Esophagus squamous epithelium (tissue), 5 donors: ENCODE measurements around the gene MORN1. TPM values are rescaled to one million over a fixed set of nuclear protein-coding genes. Genes with fewer than 3 reads are reported as not detected.
A peak's percentile ranks its signal among the peaks of the same experiment; 100 is the strongest.

ENCODE experiments used
- DNase-seq: peaks from one replicate; lab custom pipeline; 2025; lab: John Stamatoyannopoulos, UW
- H3K27ac ChIP-seq, 4 donors: fragments of 200-600 bp; sonication (generic); one replicate each; pipeline ENCODE4 v1.5.1; 2016 to 2019; ENCODE audit warnings: mild to moderate bottlenecking in 1 of 4
- H3K27me3 ChIP-seq, 4 donors: fragments of 200-600 bp; sonication (generic); 1 replicate in 3 of 4; 2 replicates in 1 of 4; pipeline versions ENCODE4 v1.5.1 to v1.6.0; 2017 to 2021; ENCODE audit warnings: antibody characterized with exemption in 1 of 4
- H3K36me3 ChIP-seq, 3 donors: fragments of 200-600 bp; sonication (generic); one replicate each; pipeline ENCODE4 v1.5.1; 2016 to 2019
- H3K4me1 ChIP-seq, 3 donors: fragments of 200-600 bp; sonication (generic); one replicate each; pipeline ENCODE4 v1.5.1; 2017 to 2019
- H3K4me3 ChIP-seq, 4 donors: fragments of 200-600 bp; sonication (generic); 1 replicate in 3 of 4; 2 replicates in 1 of 4; pipeline ENCODE4 v1.5.1; 2016 to 2019; ENCODE audit warnings: mild to moderate bottlenecking in 2 of 4, moderate library complexity in 1 of 4
- H3K9me3 ChIP-seq, 3 donors: fragments of 200-600 bp; sonication (generic); one replicate each; pipeline ENCODE4 v1.5.1; 2016 to 2019
- CTCF ChIP-seq, 6 experiments: fragments of 450-650 bp in 4 of 6; fragments of 200-600 bp in 2 of 6; sonication (generic) in 2 of 6; IDR thresholded peaks; one replicate each; pipeline ENCODE4 v1.5.1; 2016 to 2019; ENCODE audit warnings: antibody characterized with exemption in 6 of 6, mild to moderate bottlenecking in 4 of 6, moderate library complexity in 4 of 6
- POLR2A ChIP-seq, 4 donors: fragments of 450-650 bp; IDR thresholded peaks; one replicate each; pipeline ENCODE4 v1.6.1; 2017; ENCODE audit warnings: antibody characterized with exemption in 4 of 4, mild to moderate bottlenecking in 4 of 4, moderate library complexity in 3 of 4
- WGBS, 2 donors: methylation state at CpG; one replicate each; pipeline ENCODE4 v1.1.5; 2018; 5-methylcytosine and 5-hydroxymethylcytosine counted together
- intact Hi-C: fragments of 100-400 bp; cut with DNase I; formaldehyde crosslinking; loops from one replicate; pipeline ENCODE4 v1.15.0; 2022
- total RNA-seq, 4 donors: library from RNA; depleted of rRNA; stranded (reverse); fragments of >200 nt; gene quantifications; one replicate each; pipeline ENCODE4 v1.1.0, GENCODE V29; 2016
- donor health status: DM: yes; HTN: yes; CAD: no.

The MORN1 gene
- total RNA-seq, 4 donors from 2014 or later = 6.7 to 10.8 (median 7.0) TPM

- H3K36me3 ChIP-seq = no peaks in the 10 kb centered on the region
- 77 to 91% methylated on average over 8 to 9 of the region's 10 CpGs for WGBS, 2 donors
- no peaks in the 10 kb centered on the region for H3K27me3 ChIP-seq
- no peaks in the 10 kb centered on the region for H3K9me3 ChIP-seq
- H3K27ac ChIP-seq = no peak overlapping the region
- no peak for DNase-seq
- H3K4me1 ChIP-seq = peaks cover 41 to 85% (median 48%) of the 10 kb centered on the region in 3 donors
- intact Hi-C loops = no loop called here
- TF ChIP-seq CTCF (IDR thresholded peaks at IDR 0.05) = no peak
- no peak for TF ChIP-seq POLR2A (IDR thresholded peaks at IDR 0.05)
- no peak overlapping the region for H3K4me3 ChIP-seq
Observed at GRCh38 chr1:2288311-2288710, 103.0 kb downstream of the MORN1 start.

- Histone ChIP-seq H3K4me1 (peaks cover 37 to 85% (median 43%) of the 10 kb centered on the region in 3 donors), H3K36me3 (no peaks in the 10 kb centered on the region), H3K4me3 (no peak overlapping the region), H3K27me3 (no peaks in the 10 kb centered on the region), H3K27ac (no peak overlapping the region), H3K9me3 (no peaks in the 10 kb centered on the region)
- intact Hi-C loops = no loop called here
- 82 to 86% methylated on average over 8 to 10 of the region's 14 CpGs for WGBS, 2 donors
- no peak for DNase-seq
- TF ChIP-seq CTCF (IDR thresholded peaks at IDR 0.05) = no peak
- no peak for TF ChIP-seq POLR2A (IDR thresholded peaks at IDR 0.05)
Observed at GRCh38 chr1:2287649-2288048, 103.7 kb downstream of the MORN1 start.

- H3K9me3 ChIP-seq = no peaks in the 10 kb centered on the region
- no peaks in the 10 kb centered on the region for H3K27me3 ChIP-seq
- DNase-seq = no peak
- H3K36me3 ChIP-seq = no peaks in the 10 kb centered on the region
- H3K27ac ChIP-seq = no peak overlapping the region
- WGBS, 2 donors = 82 to 100% methylated on average over 4 to 14 of the region's 15 CpGs
- intact Hi-C loops = no loop called here
- H3K4me3 ChIP-seq = no peak overlapping the region
- TF ChIP-seq CTCF (IDR thresholded peaks at IDR 0.05) (no peak), POLR2A (IDR thresholded peaks at IDR 0.05) (no peak)
- peaks cover 30 to 81% (median 36%) of the 10 kb centered on the region in 3 donors for H3K4me1 ChIP-seq
Observed at GRCh38 chr1:2286923-2287322, 104.4 kb downstream of the MORN1 start.

GRCh38 chr1:2284932-2285331 is 106.4 kb downstream of the MORN1 start:
- Histone ChIP-seq H3K4me3 (no peak overlapping the region), H3K27me3 (no peaks in the 10 kb centered on the region), H3K9me3 (no peaks in the 10 kb centered on the region), H3K27ac (no peak overlapping the region), H3K36me3 (no peaks in the 10 kb centered on the region), H3K4me1 (peaks cover 10 to 64% (median 18%) of the 10 kb centered on the region in 3 donors)
- TF ChIP-seq CTCF (IDR thresholded peaks at IDR 0.05) = no peak
- TF ChIP-seq POLR2A (IDR thresholded peaks at IDR 0.05) = no peak
- intact Hi-C loops = no loop called here
- DNase-seq = no peak
- WGBS, 2 donors = 89 to 93% methylated on average over 3 to 8 of the region's 9 CpGs

GRCh38 chr1:2283991-2284895 is 107.1 kb downstream of the MORN1 start:
- H3K4me1 ChIP-seq = peaks cover 9 to 64% (median 18%) of the 10 kb centered on the region in 3 donors
- no peak for DNase-seq
- TF ChIP-seq CTCF (IDR thresholded peaks at IDR 0.05) (no peak), POLR2A (IDR thresholded peaks at IDR 0.05) (no peak)
- no peak overlapping the region for H3K4me3 ChIP-seq
- H3K9me3 ChIP-seq = no peaks in the 10 kb centered on the region
- 95 to 100% methylated on average over 1 to 4 of the region's 27 CpGs for WGBS, 2 donors
- peak overlapping the region in 1 of 4 donors; percentile 12 for H3K27ac ChIP-seq
- H3K36me3 ChIP-seq = no peaks in the 10 kb centered on the region
- intact Hi-C loops = no loop called here
- H3K27me3 ChIP-seq = no peaks in the 10 kb centered on the region
